Activated T-cell treated with anti-CD3 and anti-CD28 coated beads for 1 hour (primary cell): ENCODE measurements around the gene AZU1.

Experiments
- DNase-seq: peaks from one replicate; pipeline ENCODE4 v3.0.0-alpha.2; 2020; ENCODE audit warnings: low read depth

AZU1 gene

DNA sequence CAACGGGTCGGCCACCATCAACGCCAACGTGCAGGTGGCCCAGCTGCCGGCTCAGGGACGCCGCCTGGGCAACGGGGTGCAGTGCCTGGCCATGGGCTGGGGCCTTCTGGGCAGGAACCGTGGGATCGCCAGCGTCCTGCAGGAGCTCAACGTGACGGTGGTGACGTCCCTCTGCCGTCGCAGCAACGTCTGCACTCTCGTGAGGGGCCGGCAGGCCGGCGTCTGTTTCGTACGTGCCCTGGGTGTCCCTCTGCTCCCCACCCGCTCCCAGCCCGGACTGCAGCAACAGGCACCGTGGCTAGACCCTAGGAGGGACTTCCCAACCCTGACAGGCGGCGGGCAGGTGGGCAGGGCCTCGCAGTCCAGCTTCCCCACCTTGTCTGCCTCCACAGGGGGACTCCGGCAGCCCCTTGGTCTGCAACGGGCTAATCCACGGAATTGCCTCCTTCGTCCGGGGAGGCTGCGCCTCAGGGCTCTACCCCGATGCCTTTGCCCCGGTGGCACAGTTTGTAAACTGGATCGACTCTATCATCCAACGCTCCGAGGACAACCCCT, 28.0 kb downstream of the AZU1 start:
- no peak for DNase-seq

DNA sequence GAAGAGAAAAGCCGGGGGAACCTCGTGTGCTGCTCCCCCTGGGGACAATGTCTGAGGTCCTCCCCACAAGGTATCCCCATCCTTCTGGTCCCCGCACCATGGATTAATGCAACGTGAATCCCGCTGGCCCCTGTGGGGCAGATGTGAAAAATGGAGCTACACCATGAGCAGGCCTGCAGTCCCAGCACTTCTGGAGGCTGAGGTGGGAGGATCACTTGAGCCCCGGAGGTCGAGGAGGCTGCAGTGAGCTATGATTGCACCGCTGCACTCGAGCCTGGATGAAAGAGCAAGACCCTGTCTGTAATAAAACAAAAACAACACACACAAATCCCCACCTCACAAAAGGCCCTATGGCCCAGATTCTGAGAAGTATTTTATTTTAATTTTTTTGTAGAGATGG, 30.6 kb downstream of the AZU1 start:
- DNase-seq: no peak

DNA sequence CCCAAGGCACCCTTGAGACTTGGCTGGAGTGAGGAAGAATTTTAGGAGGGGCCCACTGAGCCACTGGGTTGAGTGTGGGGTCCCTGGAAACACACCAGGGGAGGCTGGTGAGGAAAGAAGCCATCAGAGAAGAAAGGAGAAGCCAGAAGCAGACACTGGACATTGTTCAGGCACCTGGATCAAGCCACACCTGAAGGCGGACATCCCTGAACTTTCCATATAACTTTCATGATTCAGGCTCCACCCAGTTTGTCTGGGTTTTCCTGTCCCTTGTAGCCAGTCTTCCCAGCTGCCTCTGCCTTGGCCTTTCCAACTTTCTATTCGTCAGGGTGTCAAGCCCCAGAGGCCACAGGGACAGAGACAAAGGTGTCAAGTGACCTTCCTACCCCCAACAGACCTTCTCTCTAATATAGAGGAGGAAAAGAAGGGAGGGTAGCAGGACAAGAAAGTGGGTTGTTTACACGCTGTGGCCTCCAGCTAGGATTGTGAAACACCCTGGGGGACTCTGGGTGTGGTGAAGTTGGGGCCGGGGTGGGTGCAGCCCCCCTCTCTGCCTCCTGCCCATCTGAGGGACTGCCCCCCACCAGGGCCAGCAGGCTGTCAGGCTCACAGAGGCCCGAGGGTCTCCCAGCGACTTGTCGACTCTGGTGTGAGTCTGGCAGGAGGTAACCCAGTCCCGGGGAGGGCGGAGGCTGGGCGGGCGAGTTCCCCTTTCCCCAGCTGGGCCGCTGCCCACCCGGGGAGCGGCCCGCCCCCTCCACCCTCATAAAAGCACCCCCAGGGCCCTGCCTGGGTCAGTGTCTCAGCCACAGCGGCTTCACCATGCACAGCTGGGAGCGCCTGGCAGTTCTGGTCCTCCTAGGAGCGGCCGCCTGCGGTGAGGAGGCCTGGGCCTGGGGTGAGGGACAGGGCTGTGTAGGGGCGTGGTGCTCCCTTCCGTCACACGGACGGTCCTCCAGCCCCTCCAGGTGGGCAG, 31.5 kb downstream of the AZU1 start, which contains the start of gene CFD:
TSS of gene CFD (plus strand) at position 797 of the 976 bp plus-strand sequence. CDS start at position 823, 26 bp downstream.
- no peak for DNase-seq

DNA sequence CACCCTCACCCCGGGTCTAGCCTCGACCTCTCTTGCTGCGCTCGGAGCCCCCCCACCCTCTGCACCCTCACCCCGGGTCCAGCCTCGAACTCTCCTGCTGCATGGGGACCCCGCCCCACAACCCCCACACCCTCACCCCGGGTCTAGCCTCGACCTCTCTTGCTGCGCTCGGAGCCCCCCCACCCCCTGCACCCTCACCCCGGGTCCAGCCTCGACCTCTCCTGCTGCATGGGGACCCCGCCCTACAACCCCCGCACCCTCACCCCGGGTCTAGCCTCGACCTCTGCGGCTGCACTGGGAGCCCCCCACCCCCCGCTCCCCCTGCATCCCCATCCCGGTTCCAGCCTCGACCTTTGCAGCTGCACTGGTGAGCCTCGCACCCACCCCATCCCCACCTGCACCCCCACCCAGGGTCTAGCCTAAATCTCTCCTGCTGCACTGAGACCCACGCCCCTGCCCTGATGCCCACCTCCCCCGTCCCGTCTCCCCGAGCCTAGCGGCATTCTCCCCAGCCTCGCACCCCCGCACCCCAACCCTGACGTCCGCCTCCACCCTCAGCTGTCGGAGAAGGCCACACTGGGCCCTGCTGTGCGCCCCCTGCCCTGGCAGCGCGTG, 33.6 kb downstream of the AZU1 start:
- no peak for DNase-seq

DNA sequence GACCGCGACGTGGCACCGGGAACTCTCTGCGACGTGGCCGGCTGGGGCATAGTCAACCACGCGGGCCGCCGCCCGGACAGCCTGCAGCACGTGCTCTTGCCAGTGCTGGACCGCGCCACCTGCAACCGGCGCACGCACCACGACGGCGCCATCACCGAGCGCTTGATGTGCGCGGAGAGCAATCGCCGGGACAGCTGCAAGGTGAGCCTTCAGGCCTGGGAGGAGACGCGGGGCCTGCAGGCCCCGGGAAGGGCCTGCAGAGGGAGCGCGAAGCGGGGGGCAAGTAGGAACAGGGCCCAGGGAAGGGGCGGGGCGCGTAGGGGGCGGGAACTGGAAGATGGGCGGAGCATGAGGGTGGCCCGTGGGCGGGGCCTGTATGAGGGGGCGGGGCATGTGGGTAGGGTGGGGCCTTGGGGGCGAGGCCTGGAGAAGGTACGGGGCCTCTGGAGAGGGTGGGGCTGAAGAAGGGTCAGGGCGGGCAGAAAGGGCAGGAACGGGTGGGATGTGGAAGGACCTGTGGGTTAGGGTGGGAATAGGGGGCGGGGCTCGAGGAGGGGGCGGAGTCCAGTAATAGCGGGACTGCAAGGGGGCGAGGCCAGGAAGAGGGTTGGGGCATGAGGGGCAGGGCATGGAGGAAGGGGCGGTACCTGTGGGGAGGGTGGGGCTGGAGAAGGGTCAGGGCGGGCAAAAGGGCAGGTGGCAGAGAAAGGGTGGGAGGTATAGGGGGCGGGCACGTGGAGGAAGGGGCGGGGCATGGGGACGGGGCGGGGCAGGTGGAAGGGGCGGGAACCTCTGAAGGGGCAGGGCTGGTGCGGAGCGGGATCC, 34.3 kb downstream of the AZU1 start:
- peak; percentile 66 for DNase-seq

DNA sequence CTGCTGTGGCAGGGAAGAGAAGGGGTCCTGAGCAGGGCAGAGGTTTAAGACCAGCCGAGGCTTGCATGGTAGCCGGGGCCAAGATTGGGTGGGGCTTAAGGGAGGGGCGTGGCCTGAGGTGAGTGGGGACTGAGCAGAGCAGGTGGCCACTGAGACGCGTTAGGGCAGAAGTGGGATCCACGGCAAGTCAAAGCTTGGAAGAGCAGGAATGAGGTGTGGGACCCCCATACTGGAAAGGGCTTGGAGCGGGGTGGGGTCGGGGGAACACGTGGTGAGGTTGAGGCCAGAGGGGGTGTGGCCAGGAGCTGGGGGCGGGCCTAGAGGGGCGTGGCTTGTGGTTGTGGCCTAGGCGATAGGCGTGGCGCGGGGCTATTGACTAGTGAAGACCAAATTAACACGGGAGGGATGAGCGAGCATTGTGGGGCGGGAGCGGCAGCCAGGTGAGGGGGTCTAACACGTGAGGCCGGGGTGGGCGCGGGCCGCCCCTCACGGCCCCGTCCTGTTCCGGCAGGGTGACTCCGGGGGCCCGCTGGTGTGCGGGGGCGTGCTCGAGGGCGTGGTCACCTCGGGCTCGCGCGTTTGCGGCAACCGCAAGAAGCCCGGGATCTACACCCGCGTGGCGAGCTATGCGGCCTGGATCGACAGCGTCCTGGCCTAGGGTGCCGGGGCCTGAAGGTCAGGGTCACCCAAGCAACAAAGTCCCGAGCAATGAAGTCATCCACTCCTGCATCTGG, 35.1 kb downstream of the AZU1 start:
- peak; percentile 74 for DNase-seq

DNA sequence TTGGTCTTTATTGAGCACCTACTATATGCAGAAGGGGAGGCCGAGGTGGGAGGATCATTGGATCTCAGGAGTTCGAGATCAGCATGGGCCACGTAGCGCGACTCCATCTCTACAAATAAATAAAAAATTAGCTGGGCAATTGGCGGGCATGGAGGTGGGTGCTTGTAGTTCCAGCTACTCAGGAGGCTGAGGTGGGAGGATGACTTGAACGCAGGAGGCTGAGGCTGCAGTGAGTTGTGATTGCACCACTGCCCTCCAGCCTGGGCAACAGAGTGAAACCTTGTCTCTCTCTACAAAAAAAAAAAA, 35.6 kb downstream of the AZU1 start:
- no peak for DNase-seq

DNA sequence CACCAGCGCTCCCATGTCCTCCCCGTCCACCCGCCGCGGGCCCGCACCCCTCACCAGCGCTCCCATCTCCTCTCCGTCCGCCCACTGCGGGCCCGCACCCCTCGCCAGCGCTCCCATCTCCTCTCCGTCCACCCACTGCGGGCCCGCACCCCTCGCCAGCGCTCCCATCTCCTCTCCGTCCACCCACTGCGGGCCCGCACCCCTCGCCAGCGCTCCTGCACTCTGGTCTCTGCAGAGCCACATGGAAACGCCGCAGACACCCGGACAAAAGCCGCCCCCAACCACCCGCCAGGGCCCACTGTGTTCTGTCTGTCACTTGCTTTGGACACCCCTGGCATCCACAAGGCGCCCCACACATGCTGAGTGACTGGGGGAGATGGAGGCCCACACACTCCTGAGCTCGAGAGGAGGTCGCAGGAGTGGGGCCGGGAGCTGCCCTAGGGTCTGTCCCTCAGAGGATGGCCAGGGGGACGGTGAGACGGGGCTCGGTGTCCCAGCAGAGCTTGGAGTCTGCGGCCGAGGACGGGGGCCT, 39.2 kb downstream of the AZU1 start:
- DNase-seq: no peak

DNA sequence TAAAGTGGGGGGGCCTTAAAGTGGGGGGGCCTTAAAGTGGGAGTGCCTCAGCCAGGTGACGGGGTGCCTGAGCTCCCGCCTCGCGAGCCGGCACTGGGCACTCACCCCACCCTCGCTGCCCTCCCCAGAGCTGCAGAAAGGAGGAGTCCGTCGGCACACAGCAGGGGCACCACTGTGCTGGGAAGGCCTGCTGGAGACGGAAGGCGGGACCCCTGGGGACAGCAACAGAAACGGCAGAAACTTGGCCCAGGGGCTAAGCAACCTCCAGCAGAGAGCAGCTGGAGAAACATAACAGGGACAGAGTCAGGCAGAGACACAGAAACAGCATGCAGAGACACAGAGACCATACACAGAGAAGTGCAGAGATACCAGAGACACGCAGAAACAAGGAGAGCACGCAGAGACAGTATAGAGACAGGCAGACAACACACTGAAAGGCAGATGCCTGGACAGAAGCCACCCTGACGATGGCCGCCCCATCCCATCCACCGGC, 39.7 kb downstream of the AZU1 start:
- DNase-seq: no peak

DNA sequence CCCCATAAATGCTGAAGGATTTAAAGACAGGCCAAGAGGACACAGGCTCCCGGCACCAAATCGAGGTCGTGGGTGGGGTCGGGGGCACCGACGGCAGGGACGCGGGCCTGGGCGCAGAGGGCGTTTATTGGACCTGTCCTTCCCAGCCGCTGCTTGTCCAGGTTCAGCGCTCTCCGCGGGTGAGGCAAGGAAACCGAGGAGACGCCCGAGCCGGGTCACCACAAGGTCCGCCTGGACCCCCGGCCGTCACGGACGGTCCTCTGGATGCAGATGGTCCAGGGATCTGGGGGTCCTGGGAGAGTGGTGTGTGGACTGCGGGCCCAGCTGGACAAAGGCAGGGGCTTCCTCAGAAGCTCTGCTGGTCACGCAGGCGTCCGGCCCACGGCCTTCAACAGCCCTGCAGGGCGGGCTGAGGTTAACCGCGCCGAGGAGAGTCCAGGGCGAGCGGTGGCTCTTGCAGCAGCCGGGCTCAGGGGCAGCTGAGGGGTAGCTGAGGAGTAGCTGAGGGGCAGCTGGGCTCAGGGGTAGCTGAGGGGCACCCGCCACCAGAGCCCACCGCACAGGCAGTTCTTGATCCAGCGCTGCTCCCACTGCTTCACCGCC, 40.3 kb downstream of the AZU1 start:
- no peak for DNase-seq

DNA sequence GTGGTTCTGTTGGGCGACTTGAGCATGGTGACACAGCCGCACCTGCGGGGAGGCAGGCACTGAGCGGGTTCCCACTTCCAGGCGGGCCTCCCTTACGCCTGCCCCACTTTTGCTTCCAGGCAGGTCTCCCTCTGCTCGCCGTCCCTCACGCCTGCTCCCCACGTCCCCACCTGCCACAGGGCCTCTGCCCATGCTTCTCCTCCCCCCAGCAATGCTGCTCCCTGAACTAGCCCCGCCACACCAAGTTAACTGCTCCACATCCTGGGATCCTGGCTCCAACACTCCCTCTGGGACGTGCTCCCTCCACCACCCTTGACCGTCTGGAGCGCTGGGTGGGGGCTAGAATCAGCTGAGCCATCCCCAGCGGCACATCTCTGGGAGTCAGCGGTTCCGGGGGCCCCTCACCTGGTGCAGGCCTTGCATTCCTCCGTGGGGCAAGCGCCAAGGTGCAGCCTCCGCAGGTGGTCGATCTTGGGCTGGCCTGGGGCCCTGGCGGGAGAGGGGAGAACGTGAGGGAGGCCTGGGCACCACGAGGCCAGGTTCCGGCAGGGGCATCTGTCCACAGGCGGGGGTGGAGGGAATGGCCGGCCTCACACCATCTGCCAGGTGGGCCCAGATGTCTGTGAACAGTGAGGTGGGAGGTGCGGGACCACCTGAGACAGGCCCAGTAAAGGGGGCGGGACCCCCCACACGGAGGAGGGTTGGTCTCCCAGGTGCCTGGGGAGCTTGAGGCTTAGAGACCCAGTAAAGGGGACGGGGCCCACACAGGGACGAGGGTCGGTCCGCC, 41.0 kb downstream of the AZU1 start:
- no peak for DNase-seq

DNA sequence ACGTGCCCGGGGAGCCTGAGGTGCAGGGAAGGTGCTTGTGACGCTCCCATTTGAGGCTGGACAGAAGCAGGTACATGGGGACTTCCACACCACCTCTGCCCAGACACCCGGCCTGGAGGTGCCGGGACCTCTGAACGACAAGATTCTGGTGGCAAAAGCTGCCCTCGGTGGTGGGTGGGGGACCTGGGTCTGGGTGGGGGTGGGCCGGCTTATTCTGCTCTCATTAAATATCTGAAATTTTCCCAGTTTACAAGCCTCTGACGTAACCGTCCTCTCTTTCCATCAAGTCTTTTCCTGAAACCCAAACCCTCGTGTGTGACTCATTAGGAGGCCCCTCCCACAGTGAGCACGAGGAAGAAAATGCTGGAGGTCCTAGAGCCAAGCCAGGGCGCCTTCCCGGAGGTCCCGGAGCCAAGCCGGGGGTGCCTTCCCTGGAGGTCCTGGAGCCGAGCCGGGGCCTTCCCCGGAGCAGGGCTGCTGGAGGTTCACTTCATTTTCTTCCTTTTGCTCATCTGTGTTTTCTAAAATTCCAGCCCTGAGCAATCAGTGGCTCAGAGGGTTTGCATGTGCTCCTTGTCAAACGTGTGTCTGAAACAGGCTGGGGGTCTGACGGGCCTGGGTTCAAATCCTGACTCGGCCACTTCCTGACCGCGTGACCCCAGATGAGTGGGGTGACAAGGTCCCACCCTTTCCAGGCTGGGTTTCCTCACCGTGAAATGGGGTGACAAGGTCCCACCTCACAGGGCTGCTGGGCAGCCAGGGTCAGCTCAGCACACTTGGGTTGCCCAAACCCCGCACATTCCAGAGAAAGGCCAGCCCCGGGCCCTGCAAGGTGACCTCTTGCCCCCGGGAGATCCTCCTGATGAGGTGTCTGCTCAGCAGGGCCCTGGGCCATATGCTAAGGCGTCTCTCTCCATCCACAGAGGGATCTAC, 41.9 kb downstream of the AZU1 start:
- no peak for DNase-seq

DNA sequence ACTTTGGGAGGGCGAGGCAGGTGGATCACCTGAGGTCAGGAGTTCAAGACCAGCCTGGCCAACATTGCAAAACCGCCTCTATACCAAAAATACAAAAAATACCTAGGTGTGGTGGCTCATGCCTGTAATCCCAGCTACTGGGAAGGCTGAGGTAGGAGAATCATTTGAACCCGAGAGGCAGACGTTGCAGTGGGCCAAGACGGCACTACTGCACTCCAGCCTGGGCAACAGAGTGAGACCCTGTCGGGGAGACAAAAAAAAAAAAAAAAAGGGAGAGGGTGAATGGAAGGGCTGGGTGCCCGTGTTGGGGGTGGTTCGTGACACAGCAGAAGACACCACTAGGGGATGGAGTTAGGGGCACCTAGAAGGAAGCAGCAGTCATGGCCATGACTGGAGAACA, 42.7 kb downstream of the AZU1 start:
- DNase-seq: no peak

DNA sequence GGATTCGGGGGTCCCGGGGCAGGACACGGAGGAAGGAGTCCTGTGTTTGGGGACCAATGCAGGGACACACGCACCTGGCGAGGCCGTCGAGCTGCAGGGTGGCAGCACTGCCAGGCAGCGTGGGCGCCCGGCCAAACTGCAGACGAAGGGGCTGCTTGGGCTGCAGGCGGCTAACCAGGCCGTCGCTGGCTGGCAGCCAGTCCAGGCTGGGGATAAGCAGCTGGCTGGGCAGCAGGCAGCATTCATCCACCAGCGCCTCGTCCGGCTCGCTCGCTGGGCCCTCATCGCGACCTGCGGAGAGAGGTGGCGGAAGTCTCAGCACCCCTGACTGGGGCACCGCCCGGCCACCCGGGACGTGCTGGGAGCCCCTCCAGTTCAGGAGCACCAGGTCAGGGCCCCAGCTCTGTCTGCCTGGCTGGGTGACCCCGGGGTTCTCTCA, 43.3 kb downstream of the AZU1 start:
- no peak for DNase-seq

DNA sequence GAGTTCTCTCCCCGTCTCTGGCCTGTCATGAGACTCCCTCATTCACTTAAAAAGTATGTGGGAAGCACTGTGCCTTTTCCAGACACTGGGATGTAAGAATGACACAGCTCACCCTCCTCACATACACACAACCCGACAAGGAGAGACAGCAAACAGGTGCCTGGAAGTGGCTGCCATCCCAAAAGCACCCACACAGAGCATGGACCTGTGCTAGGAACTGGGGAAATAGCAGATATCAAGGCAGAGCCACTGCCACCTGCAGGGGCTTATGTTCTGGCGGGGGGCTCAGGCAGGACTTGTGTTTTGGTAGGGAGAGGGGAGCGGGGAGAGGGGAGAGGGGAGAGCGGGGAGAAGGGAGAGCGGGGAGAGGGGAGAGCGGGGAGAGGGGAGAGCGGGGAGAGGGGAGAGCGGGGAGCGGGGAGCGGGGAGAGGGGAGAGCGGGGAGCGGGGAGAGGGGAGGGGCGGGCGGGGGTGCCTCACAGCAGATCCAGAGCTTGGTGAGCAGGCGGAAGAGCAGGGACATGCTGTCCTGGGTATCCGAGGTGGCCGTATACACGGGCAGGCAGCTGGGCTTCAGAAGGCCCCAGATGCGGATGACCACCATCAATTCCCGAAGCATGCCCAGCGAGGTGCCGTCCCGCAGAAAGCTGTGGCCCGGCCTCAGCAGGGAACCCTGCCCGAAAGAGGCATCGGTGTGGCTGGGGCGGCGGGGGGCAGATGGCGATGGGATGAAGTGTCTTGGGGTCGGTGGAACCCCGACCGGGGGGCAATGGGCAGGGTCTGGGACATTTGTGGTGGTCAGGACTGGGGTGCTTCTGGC, 44.0 kb downstream of the AZU1 start:
- no peak for DNase-seq

DNA sequence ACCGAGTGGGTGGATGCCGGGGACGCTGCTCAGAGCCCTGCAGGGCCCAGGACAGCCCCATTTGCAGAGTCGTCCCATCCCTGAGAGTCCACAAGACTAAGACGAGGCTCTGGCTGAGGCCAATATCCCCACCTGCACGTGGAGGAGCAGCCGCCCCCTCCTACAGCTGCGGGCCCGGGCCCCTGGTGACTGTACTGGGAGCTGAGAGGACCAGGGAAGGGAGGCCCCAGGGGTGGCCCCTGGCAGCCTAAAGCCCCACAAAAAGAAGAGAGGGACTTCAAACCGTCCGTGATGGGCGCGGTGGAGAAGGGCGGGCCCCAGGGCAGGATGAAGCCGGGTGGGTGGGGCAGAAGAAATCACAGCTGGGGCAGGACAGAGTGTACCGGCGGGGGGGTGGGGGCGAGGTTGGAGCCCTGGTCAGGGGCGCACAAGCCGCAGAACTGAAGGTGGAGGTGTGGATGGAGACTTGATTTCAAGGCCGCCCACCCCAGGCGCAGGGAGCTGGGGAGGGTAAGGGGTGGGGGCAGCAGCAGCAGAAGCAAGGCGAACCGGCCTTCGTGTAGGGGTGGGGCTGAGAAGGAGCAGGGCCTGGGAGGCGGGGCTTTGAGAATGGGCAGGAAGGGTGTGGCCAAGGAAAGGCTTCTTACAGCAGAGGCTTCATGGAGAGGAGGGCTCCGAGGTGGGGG, 44.8 kb downstream of the AZU1 start:
- DNase-seq: peak; percentile 78

DNA sequence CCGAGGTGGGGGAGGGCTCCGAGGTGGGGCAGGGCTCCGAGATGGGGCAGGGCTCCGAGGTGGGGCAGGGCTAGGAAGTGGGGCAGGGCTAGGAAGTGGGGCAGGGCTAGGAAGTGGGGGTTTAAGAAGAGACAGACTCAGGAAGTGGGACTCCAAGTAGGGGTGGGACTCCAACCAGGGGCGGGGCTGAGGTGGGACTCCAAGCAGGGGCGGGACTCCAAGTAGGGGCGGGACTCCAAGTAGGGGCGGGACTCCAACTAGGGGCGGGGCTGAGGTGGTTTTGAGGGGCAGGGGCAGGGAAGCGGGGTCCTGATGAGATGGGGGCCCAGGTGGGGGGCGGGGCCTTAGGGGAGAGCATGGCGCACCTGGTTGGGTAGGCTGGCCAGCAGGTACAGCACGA, 45.4 kb downstream of the AZU1 start:
- peak; percentile 64 for DNase-seq
